A673 (cell line): Measurements from ENCODE around the gene ADCY6.

Experiments used
- EZH2 ChIP-seq: fragments of 200-600 bp; sonication (generic); IDR thresholded peaks from 2 replicates; pipeline ENCODE4 v1.6.1; 2017; ENCODE audit warnings: borderline replicate concordance, low read depth, mild to moderate bottlenecking, mixed read lengths, antibody characterized with exemption, low read length; ENCODE audit not compliant: poor library complexity, severe bottlenecking
- TF ChIP-seq, protein P1 (sequence below): fragments of 300-800, 200-600 bp; sonication (generic); conservative IDR thresholded peaks from 2 replicates; pipeline ENCODE4 v1.5.1; 2017; ENCODE audit warnings: low read depth, mild to moderate bottlenecking, antibody characterized with exemption, low read length, moderate library complexity, mixed read lengths

DNA sequence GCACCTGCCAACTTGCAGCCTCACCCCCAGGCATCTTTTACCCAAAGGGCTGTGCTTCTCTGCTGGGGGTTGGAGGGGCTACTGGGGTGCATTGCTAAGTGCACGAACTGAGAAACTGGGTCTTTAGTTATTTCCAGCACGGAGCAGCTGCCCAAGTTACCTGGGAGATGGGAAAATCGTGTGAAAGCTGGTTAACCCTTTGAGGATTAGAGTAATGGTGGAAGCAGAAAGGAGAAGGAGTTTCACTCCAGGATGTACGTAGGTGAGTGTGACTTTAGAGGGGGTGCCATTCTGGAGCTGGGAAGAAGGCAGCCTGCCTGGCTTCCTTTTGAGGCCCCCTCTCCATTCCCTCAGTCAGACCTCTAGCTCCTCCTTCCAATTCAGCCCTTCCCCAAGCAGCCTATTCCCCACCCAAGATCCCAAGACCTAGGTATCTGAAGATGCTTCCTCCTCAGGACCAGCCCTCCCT is 1.0 kb upstream of the ADCY6 start:
- TF ChIP-seq, protein P1, sequence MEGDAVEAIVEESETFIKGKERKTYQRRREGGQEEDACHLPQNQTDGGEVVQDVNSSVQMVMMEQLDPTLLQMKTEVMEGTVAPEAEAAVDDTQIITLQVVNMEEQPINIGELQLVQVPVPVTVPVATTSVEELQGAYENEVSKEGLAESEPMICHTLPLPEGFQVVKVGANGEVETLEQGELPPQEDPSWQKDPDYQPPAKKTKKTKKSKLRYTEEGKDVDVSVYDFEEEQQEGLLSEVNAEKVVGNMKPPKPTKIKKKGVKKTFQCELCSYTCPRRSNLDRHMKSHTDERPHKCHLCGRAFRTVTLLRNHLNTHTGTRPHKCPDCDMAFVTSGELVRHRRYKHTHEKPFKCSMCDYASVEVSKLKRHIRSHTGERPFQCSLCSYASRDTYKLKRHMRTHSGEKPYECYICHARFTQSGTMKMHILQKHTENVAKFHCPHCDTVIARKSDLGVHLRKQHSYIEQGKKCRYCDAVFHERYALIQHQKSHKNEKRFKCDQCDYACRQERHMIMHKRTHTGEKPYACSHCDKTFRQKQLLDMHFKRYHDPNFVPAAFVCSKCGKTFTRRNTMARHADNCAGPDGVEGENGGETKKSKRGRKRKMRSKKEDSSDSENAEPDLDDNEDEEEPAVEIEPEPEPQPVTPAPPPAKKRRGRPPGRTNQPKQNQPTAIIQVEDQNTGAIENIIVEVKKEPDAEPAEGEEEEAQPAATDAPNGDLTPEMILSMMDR: no peak
- TF ChIP-seq EZH2: no peak
